MCF 10A (cell line): ENCODE results near the gene KLF9. TPM values are rescaled to one million over a fixed set of nuclear protein-coding genes. Genes with fewer than 3 reads are reported as not detected.

Experiments
- BruUV-seq: library from RNA; stranded (reverse); fragments of 400-500 nt; replicated peaks from 2 replicates; lab custom pipeline; 2021; lab: Mats Ljungman, UMichigan
- CTCF ChIA-PET: fragments of 300-600 bp; sonication (Branson Sonifier 250); formaldehyde crosslinking; extraction: SDS; loops from one replicate; lab custom pipeline; 2021; ENCODE audit warnings: antibody characterized with exemption, inconsistent platforms; lab: Yijun Ruan, JAX
- POLR2A ChIA-PET: fragments of 300-600, 350-650 bp; sonication (Branson Sonifier 250); formaldehyde crosslinking; extraction: SDS; loops from one replicate; lab custom pipeline; 2020; ENCODE audit warnings: antibody characterized with exemption, inconsistent platforms; lab: Yijun Ruan, JAX
- DNase-seq: peaks from one replicate; pipeline ENCODE4 v3.0.0-alpha.2; 2018; ENCODE audit not compliant: unreplicated experiment
- H3K27ac Mint-ChIP-seq: one replicate; pipeline ENCODE4 v1.8.0; 2022; ENCODE audit warnings: mild to moderate bottlenecking, low read depth, mixed read lengths; ENCODE audit not compliant: unreplicated experiment
- H3K27me3 Mint-ChIP-seq: one replicate; pipeline ENCODE4 v1.8.0; 2022; ENCODE audit warnings: mixed read lengths; ENCODE audit not compliant: insufficient read depth, unreplicated experiment
- H3K36me3 Mint-ChIP-seq: one replicate; pipeline ENCODE4 v1.8.0; 2022; ENCODE audit warnings: mild to moderate bottlenecking, moderate library complexity, mixed read lengths; ENCODE audit not compliant: insufficient read depth, unreplicated experiment
- H3K4me1 Mint-ChIP-seq: one replicate; pipeline ENCODE4 v1.8.0; 2022; ENCODE audit warnings: mixed read lengths; ENCODE audit not compliant: insufficient read depth, unreplicated experiment
- H3K4me3 Mint-ChIP-seq: one replicate; pipeline ENCODE4 v1.8.0; 2022; ENCODE audit warnings: mild to moderate bottlenecking, moderate library complexity, mixed read lengths; ENCODE audit not compliant: unreplicated experiment
- H3K9me3 Mint-ChIP-seq: one replicate; pipeline ENCODE4 v1.8.0; 2022; ENCODE audit warnings: mixed read lengths; ENCODE audit not compliant: unreplicated experiment
- CTCF ChIP-seq: fragments of 200-600 bp; IDR thresholded peaks from one replicate; pipeline ENCODE4 v1.8.0; 2022; ENCODE audit warnings: antibody characterized with exemption, mild to moderate bottlenecking; ENCODE audit not compliant: unreplicated experiment
- intact Hi-C: fragments of 100-400 bp; cut with micrococcal nuclease; formaldehyde crosslinking; loops from 2 replicates; pipeline ENCODE4 v1.14.1; 2022
- total RNA-seq: library from RNA; stranded (reverse); gene quantifications from 2 replicates; pipeline ENCODE4 v1.2.3, GENCODE V29; 2022

Gene KLF9
- total RNA-seq, 1 experiment from 2014 or later, result 5.9 TPM

- ChIA-PET POLR2A (no interaction called here), CTCF (interaction anchor here (0.6 to 1.4 kb wide), 3 partner anchors 13 to 200 kb away, joined by 3 to 4 read pairs (median 4); no protein-coding TSS in a partner anchor)
- no peaks in the 10 kb centered on the region for H3K9me3 Mint-ChIP-seq
- peak overlapping the region; percentile 70 for H3K27ac Mint-ChIP-seq
- BruUV-seq, result no TSS peak
- no peak for TF ChIP-seq CTCF
- H3K4me1 Mint-ChIP-seq, result peaks cover 22% of the 10 kb centered on the region
- no peak for DNase-seq
- H3K36me3 Mint-ChIP-seq, result peaks cover 5% of the 10 kb centered on the region
- intact Hi-C loops, result no loop called here
- no peak overlapping the region for H3K4me3 Mint-ChIP-seq
- no peaks in the 10 kb centered on the region for H3K27me3 Mint-ChIP-seq
Observed at GRCh38 chr9:70406434-70406862, 8.0 kb downstream of the KLF9 start.

GRCh38 chr9:70405808-70406433, 8.5 kb downstream of the KLF9 start:
- peaks cover 20% of the 10 kb centered on the region for H3K4me1 Mint-ChIP-seq

GRCh38 chr9:70404261-70404660, 10.2 kb downstream of the KLF9 start:
- H3K9me3 Mint-ChIP-seq, result no peaks in the 10 kb centered on the region
- no peaks in the 10 kb centered on the region for H3K27me3 Mint-ChIP-seq
- ChIA-PET POLR2A (interaction anchor here (0.6 to 2.1 kb wide), 5 partner anchors 11 to 108 kb away, joined by 3 to 12 read pairs (median 6); no protein-coding TSS in a partner anchor), CTCF (interaction anchor here (0.7 to 2.6 kb wide), 7 partner anchors 11 to 170 kb away, joined by 3 to 5 read pairs (median 3); no protein-coding TSS in a partner anchor)
- intact Hi-C loops, result no loop called here
- no peak for TF ChIP-seq CTCF
- no TSS peak for BruUV-seq
- H3K27ac Mint-ChIP-seq, result no peak overlapping the region
- no peak overlapping the region for H3K4me3 Mint-ChIP-seq
- peaks cover 19% of the 10 kb centered on the region for H3K4me1 Mint-ChIP-seq
- H3K36me3 Mint-ChIP-seq, result peaks cover 11% of the 10 kb centered on the region
- no peak for DNase-seq

More at GRCh38 chr9:70405808-70406433, 8.5 kb downstream of the KLF9 start:
- intact Hi-C loops, result no loop called here
- BruUV-seq, result no TSS peak
- ChIA-PET CTCF (interaction anchor here (0.8 to 0.9 kb wide), 2 partner anchors 15 to 65 kb away, joined by 3 to 4 read pairs; no protein-coding TSS in a partner anchor), POLR2A (interaction anchor here (0.8 kb wide), 2 partner anchors 9 to 83 kb away, joined by 3 to 4 read pairs; partner anchors contain the start of gene KLF9)
- no peak overlapping the region for H3K4me3 Mint-ChIP-seq
- DNase-seq, result no peak
- no peak for TF ChIP-seq CTCF
- H3K9me3 Mint-ChIP-seq, result no peaks in the 10 kb centered on the region
- H3K27ac Mint-ChIP-seq, result no peak overlapping the region
- H3K36me3 Mint-ChIP-seq, result peaks cover 5% of the 10 kb centered on the region
- H3K27me3 Mint-ChIP-seq, result no peaks in the 10 kb centered on the region

- Mint-ChIP-seq H3K4me3 (no peak overlapping the region), H3K27me3 (no peaks in the 10 kb centered on the region), H3K36me3 (peaks cover 15% of the 10 kb centered on the region), H3K27ac (no peak overlapping the region), H3K9me3 (no peaks in the 10 kb centered on the region), H3K4me1 (peaks cover 19% of the 10 kb centered on the region)
- TF ChIP-seq CTCF, result no peak
- ChIA-PET POLR2A (interaction anchor here (0.6 to 2.1 kb wide), 7 partner anchors 10 to 108 kb away, joined by 3 to 12 read pairs (median 5); no protein-coding TSS in a partner anchor), CTCF (interaction anchor here (0.8 to 2.6 kb wide), 4 partner anchors 11 to 85 kb away, joined by 3 to 5 read pairs (median 4); no protein-coding TSS in a partner anchor)
- intact Hi-C loops, result no loop called here
- BruUV-seq, result no TSS peak
- DNase-seq, result no peak
Observed at GRCh38 chr9:70403618-70404025, 10.8 kb downstream of the KLF9 start.
